GM03348 (cell line): ENCODE measurements around the gene HMGN1.
A peak's percentile ranks its signal among the peaks of the same experiment; 100 is the strongest.

ENCODE experiments used
- DNase-seq: peaks from one replicate; pipeline ENCODE4 v3.0.0; 2012; ENCODE audit warnings: low spot score

HMGN1 gene

GRCh38 chr21:39330001-39330400 is 18.9 kb downstream of the HMGN1 start:
- no peak for DNase-seq

GRCh38 chr21:39327727-39328126 is 21.2 kb downstream of the HMGN1 start:
- DNase-seq, result no peak

- no peak for DNase-seq
These were observed 22.1 kb downstream of the HMGN1 start for GRCh38 chr21:39326607-39327307.

- no peak for DNase-seq
These were observed 23.4 kb downstream of the HMGN1 start for GRCh38 chr21:39325458-39325857.

GRCh38 chr21:39321424-39321823 is 27.5 kb downstream of the HMGN1 start:
- DNase-seq, result no peak

GRCh38 chr21:39319814-39320332 is 29.0 kb downstream of the HMGN1 start:
- peak; percentile 55 for DNase-seq

GRCh38 chr21:39319251-39319756 is 29.6 kb downstream of the HMGN1 start:
- peak; percentile 43 for DNase-seq

- no peak for DNase-seq
These were observed 30.6 kb downstream of the HMGN1 start for GRCh38 chr21:39318091-39318959.

GRCh38 chr21:39317134-39318090 is 31.5 kb downstream of the HMGN1 start:
- no peak for DNase-seq

- no peak for DNase-seq
These were observed 32.2 kb downstream of the HMGN1 start for GRCh38 chr21:39316729-39317128.

GRCh38 chr21:39315603-39316445 is 33.1 kb downstream of the HMGN1 start:
- DNase-seq, result no peak

- peak; percentile 66 for DNase-seq
These were observed 34.5 kb downstream of the HMGN1 start for GRCh38 chr21:39314143-39315027.

GRCh38 chr21:39313571-39314142 is 35.2 kb downstream of the HMGN1 start, which contains the start of gene BRWD1:
Gene BRWD1 (minus strand): TSS chr21:39313632. CDS start chr21:39313491, 141 bp downstream.
- DNase-seq, result peak; percentile 89

GRCh38 chr21:39313042-39313570 is 35.8 kb downstream of the HMGN1 start:
- DNase-seq, result no peak

- DNase-seq, result peak; percentile 100
These were observed 36.5 kb downstream of the HMGN1 start for GRCh38 chr21:39312112-39313041.

GRCh38 chr21:39311164-39311563 is 37.7 kb downstream of the HMGN1 start:
- DNase-seq, result no peak

GRCh38 chr21:39307466-39307865 is 41.4 kb downstream of the HMGN1 start:
- DNase-seq, result no peak

- DNase-seq, result no peak
These were observed 48.3 kb downstream of the HMGN1 start for GRCh38 chr21:39300587-39300986.
